ENCODE data around the gene HDAC7.

Gene HDAC7

DNA sequence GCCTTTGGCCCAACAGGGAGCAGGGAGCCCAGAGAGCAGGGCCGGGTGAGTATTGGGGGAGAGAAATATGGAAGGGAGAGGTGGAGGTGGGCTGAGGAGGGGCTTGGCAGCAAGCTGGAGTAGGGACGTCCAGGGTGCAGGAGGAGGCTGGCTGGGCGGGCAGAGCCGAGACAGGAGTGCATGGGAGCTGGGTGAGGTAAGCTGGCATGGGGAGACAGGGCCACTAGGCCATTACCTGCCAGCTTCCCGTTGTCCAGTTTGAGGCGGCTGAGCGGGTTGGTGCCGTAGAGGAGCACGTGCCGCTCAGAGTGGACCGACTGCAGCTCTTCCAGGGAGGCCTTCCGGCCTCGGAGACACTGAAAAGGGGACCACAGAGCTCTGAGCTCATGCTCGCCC, 28.4 kb downstream of the HDAC7 start:
- no peak for DNase-seq

GRCh38 chr12:47790676-47791350, 28.9 kb downstream of the HDAC7 start:
- DNase-seq: no peak

DNA sequence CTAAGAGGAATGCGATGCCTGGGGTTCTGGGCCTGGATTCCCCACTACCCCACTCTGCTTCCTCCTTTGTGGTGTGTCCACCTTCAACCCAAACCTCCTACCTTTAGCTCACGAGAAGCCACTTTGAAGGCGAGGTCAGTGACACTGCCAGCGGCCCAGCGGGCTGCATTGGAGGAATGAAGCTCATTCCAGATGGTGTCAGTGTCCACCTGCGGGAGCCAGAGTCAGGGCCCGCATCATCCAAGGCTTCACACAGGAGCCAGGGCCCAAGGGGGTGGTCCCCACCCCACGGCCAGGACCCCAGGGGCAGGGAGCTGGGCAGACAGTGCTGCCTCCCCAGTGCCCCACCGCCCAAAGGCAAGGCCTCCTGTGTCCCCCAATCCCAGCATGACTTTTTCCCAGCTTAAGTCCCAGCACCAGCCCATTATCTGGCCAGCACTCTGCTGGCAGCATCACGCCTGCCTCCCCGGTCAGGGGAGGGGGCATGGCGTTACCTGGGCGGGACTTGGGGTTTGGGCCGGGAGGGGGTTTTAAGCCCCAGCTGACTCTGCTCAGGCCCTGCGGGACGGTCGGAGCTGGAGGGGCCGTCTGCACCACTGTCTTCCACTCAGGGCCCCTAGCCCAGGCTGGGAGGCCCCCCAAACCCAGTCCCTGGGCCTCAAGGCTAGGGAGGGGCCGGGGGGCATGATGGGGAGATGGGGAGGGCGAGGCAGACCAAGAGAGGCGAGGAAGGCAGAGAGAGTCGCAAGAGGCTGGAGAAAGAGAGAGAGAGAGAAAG, 29.8 kb downstream of the HDAC7 start:
- DNase-seq: no peak

DNA sequence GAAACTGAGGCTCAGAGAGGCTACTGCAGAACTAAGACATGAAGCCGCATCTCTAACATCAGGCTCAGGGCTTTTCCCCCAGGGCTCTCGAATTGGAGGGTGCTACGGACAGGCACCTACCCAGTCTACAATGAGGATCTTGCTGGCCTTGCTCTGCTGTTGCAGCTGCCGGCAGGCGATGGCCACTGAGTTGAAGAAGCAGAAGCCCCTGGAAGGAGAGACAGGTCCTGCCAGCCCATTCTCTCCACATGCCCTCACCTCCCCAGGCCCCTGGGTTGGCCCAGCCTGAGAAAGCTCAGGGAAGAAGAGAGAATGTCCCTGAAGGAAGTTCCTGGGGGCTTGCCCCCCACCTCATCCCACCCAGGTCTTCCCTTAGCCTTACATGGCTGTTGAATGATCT, 30.6 kb downstream of the HDAC7 start:
- DNase-seq: no peak

DNA sequence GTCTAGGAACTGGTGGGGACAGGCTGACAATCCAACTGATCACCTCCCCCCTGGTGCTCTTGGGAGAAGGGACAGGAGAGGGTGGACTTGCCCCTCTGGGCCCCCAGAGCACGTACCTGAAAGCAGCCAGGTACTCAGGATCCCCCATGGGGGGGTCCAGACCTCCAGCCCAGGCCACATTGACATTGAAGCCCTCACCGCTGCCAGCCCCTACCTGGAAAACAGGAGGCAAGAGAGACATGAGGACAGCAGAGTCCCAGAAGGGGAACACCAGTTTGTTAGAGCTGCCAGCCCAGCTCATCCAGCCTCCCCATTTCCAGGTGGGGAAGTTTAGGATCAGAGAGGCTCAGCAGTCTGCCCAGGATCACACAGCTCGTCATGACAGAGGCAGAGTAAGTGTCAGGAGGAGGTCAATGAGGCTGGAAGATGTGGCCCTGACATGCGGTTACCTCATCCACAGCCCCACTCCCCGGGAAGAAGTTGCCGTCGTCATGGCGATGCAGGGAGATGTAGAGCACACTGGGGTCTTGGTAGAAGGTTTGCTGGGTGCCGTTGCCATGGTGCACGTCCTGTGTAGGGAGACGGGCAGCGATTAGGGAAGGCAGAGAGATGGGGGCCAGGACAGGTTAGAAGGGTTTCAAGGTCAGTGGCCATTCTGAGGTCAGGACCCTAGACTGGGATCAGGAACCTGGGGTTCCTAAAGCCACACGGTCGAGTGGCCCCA, 31.9 kb downstream of the HDAC7 start:
- no peak for DNase-seq

GRCh38 chr12:47786662-47787280, 32.9 kb downstream of the HDAC7 start:
- no peak for DNase-seq

DNA sequence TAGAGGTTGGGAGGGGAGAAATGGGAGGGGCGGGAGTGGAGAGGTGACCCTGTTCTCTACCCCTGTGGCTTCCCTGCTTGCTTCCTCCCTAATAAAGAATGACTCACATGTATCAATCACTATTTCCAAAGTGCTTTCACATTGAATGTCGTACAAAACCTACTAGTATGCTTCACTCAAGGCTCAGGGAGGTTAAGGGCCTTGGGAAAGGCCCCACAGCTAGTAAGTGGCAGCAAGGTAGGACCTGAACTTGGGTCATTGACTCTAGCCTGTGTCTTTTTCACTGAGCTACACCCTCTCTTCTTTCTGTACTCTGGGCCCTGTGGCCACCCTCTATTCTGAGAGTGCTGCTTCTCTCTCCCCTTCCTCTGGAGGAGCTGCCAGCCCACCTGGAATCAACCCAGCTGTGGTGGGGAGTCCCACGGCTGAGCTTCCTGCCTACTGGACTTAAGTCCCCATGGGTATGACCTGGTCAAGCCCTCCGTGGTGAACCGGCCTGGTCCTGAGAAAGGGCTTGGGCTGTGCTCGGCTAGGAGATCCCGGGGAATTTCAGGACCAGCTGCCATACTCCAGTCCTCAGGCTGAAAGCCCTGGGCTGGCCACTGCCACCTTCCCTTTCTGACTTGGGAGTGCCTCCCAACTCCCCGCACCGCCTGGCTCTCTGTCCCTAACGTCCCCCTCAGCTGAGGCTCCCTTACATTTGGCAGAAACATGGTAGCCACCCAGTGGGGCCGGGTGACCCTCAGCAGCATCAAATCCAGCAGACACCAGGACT, 33.6 kb downstream of the HDAC7 start:
- no peak for DNase-seq

DNA sequence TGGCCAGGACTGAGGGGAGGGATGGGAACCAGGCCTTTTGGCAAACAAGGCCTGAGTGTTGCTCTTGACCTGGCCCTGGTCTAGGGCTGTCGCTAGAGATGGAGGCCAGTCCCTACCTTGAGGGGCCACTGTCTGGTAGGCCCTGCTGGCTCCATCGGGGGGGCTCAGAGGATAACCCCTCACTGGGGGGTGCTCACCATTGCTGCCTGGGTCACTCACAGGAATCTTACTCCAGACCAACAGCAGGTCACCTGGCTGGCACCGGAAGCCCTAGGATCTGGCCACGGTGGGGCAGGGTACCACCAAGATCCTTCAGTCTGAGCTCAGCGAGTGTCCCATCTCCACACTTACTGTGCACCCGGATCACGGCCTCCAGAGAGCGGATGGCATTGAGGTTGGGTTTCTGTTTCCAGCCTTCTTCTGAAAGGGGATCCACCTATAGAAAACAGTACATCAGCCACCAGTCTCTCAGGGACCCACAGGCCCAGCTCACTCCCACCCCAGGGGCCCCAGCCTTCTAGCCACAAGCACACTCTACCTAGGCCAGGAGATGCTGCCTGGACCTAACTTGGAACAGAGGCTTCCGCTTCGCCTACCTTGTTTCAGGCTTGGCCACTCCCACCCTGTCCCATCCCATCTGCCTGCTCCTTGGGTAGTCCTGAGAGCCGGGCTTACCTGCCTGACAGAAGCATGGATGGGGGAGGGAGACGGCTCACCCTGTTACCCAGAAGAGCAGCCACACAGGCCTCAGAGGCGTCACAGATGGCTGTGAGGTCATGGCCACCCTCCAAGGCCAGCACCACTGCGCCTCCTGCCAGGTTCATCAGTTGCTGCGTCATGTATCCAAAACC, 34.4 kb downstream of the HDAC7 start:
- no peak for DNase-seq

GRCh38 chr12:47783821-47784819, 35.6 kb downstream of the HDAC7 start:
- DNase-seq: no peak

DNA sequence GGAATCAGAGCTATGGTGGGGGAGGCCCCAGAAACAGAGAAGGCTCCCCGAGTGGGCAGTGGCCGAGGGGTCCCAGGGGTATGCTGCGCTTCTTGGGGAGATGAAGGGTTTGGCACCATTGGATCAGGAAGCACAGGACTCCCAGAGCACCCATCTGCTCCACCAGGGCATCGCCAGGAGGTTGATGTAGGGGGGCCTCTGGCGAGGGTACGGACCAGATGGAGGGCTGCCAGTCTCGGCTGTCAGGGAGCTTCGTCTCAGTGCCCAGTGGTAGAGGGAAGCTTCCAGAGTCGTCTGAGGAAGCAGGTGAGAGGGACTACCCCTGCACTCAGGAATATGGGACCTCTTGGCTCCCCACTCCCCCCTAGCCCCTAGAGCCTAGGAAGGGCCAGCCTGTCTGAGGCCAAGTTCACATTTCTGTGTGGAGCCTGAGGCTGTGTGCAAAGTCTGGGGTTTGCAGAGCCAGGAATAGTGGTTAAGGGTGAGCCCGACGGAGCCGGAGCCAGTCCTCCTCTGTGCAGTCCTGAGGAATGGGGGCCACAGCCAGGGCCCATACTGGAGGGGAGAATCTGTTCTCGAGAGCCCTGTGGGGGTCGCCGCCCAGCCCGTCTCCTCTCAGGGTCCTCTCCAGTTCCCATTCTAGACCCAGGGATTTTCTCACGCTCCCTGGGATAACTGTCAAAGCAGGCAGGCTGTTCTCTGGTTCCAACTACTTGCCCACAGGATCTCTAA, 36.5 kb downstream of the HDAC7 start:
- DNase-seq: no peak

GRCh38 chr12:47782372-47782770, 37.3 kb downstream of the HDAC7 start:
- no peak for DNase-seq

- no peak for DNase-seq
These were observed 38.0 kb downstream of the HDAC7 start for GRCh38 chr12:47781479-47782371.

DNA sequence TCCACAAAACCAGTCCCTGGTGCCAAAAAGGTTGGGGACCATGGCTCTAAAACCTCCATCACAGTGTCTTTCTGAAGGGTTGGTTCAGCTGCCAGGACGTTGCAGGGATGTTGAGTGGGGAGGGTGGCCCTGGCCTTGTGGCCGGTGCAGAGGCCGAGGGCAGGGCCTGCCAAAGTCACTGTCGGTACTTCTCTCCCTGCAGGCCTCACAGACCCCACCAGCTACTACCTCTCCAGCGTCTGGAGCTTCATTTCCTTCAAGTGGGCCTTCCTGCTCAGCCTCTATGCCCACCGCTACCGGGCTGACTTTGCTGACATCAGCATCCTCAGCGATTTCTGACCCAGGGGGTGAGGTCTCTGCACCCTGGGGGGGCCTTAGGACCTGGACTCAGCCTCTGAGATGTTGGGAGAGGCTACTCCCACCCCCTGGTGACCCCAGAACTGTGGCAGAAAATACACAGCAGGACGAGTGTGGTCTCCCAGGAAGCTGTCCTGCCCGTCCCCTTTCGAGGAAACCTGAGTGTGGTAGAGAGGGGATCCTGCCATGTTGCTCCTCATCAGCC, 39.7 kb downstream of the HDAC7 start:
- DNase-seq: no peak

GRCh38 chr12:47779301-47779942, 40.3 kb downstream of the HDAC7 start:
- peak; percentile 83 for DNase-seq

- no peak for DNase-seq
These were observed 40.8 kb downstream of the HDAC7 start for GRCh38 chr12:47778881-47779280.

DNA sequence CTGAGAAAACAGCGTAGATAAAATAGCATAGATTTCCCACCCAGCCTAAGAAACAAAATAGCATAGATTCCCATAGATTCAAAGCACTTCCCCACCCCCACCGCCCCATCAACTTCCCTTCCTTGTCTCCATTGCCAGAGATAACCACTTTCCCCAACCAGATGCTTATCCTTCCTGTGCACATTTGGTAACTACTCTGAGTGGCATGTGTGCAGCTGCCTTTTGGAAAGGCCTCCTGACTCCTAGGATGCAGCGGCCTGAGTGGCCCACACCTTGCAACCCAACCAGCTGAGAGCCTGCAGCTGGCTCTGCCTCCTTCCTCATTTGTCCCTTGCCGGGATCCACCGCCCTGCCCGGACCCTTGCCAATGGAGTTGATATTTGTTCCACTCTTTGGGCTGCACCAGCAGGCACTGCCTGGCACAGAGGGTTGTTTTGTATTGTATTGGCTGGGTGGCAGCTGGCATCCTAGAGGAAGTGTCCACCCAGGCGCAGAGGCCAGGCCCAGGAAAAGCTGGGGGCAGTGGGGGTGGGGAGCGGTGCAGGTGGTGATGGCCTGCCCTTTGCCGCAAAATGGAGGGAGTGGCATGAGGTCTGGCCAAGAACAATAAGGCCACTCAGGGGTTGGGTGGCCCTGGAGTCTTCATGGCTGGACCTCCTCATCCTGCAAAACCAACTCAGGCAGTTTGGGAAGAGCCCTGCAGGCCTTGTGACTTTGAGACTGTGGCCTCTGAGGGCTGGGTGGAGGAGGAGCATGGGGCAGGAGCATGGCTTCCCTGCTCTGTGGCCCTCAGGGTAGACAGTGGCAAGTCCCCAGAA, 41.8 kb downstream of the HDAC7 start:
- no peak for DNase-seq

DNA sequence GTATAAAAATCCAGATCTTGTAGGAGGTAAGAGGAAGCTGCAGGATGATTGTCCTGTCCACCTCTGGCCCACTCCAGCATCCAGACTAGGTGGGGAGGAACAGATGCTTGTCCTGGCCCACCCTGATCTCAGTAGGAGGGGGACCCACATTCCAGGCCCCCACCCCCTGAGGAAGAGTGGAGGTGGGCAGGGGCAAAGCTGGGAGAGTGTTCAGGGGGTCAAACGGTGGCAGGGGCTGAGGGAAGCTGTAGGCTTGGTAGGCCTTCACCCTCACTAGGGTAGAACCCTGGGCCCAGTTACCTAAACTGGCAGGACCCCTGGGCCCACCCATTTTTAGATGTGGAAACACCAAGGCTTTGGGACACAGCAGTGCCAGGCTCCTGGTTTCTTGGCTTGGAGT, 42.6 kb downstream of the HDAC7 start:
- no peak for DNase-seq
